Thymus (tissue), 11 donors: ENCODE measurements around the gene VASN. TPM values are rescaled to one million over a fixed set of nuclear protein-coding genes. Genes with fewer than 3 reads are reported as not detected.

Experiments used
- DNase-seq, 9 donors: peaks; one replicate each; pipeline ENCODE4 v3.0.0-alpha.2; 2013; ENCODE audit warnings: low spot score in 9 of 9, low read depth in 6 of 9, missing footprints in 1 of 9
- H3K27ac ChIP-seq, 2 donors: one replicate each; pipeline ENCODE4 v1.5.1; 2013; ENCODE audit warnings: control low read depth in 1 of 2, low read depth in 1 of 2, low read length in 1 of 2, mild to moderate bottlenecking in 1 of 2, moderate library complexity in 1 of 2
- H3K27me3 ChIP-seq, 2 donors: one replicate each; pipeline ENCODE4 v1.5.1; 2013; ENCODE audit warnings: low read length in 1 of 2; ENCODE audit not compliant: control insufficient read depth in 2 of 2, insufficient read depth in 1 of 2
- H3K36me3 ChIP-seq, 2 donors: one replicate each; pipeline ENCODE4 v1.5.1; 2013; ENCODE audit warnings: low read length in 1 of 2, mild to moderate bottlenecking in 1 of 2, moderate library complexity in 1 of 2; ENCODE audit not compliant: control insufficient read depth in 2 of 2, insufficient read depth in 2 of 2
- H3K4me1 ChIP-seq, 2 donors: one replicate each; pipeline ENCODE4 v1.5.1; 2013; ENCODE audit warnings: low read length in 2 of 2; ENCODE audit not compliant: control insufficient read depth in 2 of 2, insufficient read depth in 2 of 2
- H3K4me3 ChIP-seq, 2 donors: one replicate each; pipeline ENCODE4 v1.5.1; 2013; ENCODE audit warnings: low read length in 2 of 2, control low read depth in 1 of 2, mild to moderate bottlenecking in 1 of 2
- H3K9me3 ChIP-seq, 2 donors: one replicate each; pipeline ENCODE4 v1.5.1; 2013; ENCODE audit warnings: low read length in 1 of 2, mild to moderate bottlenecking in 1 of 2; ENCODE audit not compliant: control insufficient read depth in 2 of 2, insufficient read depth in 1 of 2
- WGBS: extraction: QIAGEN DNeasy Blood & Tissue Kit; methylation state at CpG from one replicate; pipeline ENCODE4 v1.1.7; 2013; 5-methylcytosine and 5-hydroxymethylcytosine counted together
- polyA plus RNA-seq: library from polyadenylated mRNA; stranded (reverse); fragments of 200-250 nt; gene quantifications from one replicate; pipeline ENCODE4 v1.2.3, GENCODE V29; 2013
- total RNA-seq: library from RNA; stranded (reverse); fragments of 120-200 nt; gene quantifications from one replicate; pipeline ENCODE4 v1.2.4, GENCODE V29; 2013
- donor health status: healthy.

VASN gene
- total and polyA plus RNA-seq, 2 donors = 1.2 to 3.6 TPM

DNA sequence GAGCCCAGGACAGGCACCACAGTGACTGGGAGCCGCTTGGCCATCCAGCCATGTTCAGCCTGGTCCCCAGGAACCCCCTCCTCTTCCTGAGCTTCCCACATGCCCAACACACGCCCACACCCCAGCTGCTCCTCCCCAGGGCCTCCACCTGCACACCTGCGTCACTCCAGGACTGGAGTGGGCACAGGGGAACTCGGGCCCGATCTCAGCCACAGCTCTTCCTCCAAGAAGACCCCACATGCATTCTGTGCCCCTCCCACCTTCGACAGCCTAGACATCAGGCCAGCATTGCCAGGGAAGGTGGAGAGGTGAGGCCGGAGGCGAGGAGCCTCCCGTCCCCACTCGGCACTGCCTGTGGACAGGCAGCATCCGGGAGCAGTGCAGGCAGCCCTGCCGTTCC lies 6.0 kb upstream of the VASN start:
- 97% methylated on average over 12 of the region's 12 CpGs for WGBS
- Histone ChIP-seq H3K9me3 (peaks cover 0 to 2% of the 10 kb centered on the region in 2 donors), H3K27ac (no peak overlapping the region), H3K4me1 (peaks cover 0 to 7% of the 10 kb centered on the region in 2 donors), H3K36me3 (peaks cover 29 to 41% of the 10 kb centered on the region in 2 donors), H3K4me3 (no peak overlapping the region), H3K27me3 (no peaks in the 10 kb centered on the region)
- no peak for DNase-seq

DNA sequence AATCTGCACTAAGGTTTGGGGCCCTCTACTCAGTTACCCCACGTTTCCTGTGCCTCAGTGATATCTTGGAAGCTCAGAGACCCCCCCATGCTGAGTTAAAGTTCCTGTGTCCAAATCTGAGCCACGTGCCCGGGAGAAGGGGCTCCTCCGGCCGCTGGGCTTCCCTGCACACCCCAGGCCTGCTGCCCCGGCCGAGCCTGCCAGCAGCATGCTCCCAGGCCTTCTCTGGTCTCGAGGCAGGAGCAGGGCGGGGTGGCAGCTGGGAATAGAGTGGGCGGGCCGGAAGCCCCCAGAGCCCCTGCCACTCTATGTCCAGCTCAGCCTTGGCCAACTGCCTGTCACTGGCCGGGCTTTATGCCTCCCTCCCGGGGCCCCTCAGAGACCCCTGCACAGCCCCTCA lies 5.6 kb upstream of the VASN start:
- Histone ChIP-seq H3K27me3 (no peaks in the 10 kb centered on the region), H3K36me3 (peaks cover 27 to 37% of the 10 kb centered on the region in 2 donors), H3K4me1 (peaks cover 0 to 11% of the 10 kb centered on the region in 2 donors), H3K4me3 (no peak overlapping the region), H3K9me3 (peaks cover 0 to 1% of the 10 kb centered on the region in 2 donors), H3K27ac (no peak overlapping the region)
- 98% methylated on average over 13 of the region's 13 CpGs for WGBS
- no peak for DNase-seq

DNA sequence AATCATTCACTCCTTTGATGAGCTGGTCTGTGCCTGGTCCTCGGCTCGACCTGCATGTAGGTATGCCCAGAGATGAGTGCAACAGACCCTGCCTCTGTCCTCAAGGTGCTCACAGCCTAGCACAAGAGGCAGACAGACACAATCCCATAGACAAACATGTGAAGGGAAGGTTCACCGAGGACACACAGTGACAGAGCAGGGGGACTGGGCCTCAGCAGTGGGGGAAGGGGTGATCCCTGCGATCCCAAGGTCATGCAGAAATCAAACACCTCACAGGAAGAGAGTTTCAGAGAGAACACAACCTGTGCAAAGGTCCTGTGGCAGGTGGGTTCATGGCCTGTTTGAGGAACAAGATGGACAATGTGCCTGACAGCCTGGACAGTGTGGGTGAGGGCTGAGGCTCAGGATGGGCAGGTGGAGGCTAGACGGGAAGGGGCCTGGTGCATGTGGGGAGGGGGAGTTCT lies 4.2 kb upstream of the VASN start:
- Histone ChIP-seq H3K36me3 (peaks cover 16 to 24% of the 10 kb centered on the region in 2 donors), H3K4me1 (peaks cover 9 to 21% of the 10 kb centered on the region in 2 donors), H3K9me3 (no peaks in the 10 kb centered on the region), H3K27ac (no peak overlapping the region), H3K4me3 (no peak overlapping the region), H3K27me3 (peaks cover 4 to 9% of the 10 kb centered on the region in 2 donors)
- no peak for DNase-seq
- WGBS = 99% methylated on average over 5 of the region's 5 CpGs

DNA sequence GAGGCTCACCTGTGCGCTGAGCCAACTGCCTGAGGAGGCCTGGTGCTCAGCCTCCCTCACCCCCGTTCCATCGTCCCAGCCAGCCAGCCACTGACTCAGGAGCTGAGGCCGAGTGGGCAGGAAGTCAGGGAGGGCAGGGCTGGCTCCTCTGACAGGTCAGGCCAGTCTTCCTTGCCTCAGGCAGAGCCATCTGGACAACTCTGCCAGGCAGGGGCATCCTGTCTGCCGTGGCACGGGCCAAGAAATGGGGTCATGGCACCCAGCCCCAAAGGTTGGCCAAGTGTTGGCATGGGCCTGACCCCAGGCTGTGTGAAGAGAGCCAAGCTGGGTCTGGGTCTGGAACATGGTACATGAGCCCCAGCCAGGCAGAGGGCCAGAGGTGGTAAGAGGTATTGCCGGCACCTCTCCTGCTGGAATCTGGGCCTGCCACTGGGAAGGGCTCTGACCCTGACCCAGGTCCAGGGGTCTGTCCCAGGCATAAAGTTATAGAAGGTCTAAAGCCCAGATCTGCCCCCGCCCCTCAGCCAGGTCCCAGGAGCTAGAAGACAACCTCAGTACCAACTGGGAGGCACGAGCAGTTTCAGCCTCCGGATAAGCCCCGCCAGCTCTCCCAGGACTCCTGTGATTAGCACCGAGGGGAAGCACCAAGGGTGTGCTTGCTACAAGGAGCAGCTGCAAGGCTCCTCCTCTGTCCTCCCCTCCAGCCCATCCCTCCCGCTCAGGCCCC lies 2.5 kb upstream of the VASN start:
- no peak for DNase-seq
- peaks cover 7 to 16% of the 10 kb centered on the region in 2 donors for H3K36me3 ChIP-seq
- peaks cover 10 to 19% of the 10 kb centered on the region in 2 donors for H3K27me3 ChIP-seq
- H3K4me1 ChIP-seq = peaks cover 10 to 26% of the 10 kb centered on the region in 2 donors
- no peaks in the 10 kb centered on the region for H3K9me3 ChIP-seq
- H3K27ac ChIP-seq = no peak overlapping the region
- WGBS = 95% methylated on average over 13 of the region's 13 CpGs
- H3K4me3 ChIP-seq = no peak overlapping the region

DNA sequence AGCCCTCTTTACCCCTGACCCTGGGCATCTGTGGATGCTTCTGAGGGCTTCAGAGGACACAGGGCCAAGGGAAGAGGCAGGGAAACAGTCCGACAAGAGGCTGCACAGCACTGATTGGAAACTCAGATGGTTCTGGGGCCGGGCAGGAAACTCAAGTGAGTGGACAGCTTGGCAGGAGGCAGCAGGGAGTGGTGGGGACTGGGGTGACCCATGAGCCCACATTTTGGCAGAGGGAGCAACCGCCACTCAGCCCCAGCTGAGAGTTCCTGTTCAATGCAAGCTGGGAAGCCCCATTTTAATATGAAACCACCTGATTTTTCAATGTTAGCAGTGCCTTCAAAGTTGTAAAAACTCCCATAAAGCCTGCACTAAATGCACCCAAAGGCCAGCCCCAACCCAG lies 1.5 kb upstream of the VASN start:
- H3K4me1 ChIP-seq = peaks cover 10 to 26% of the 10 kb centered on the region in 2 donors

DNA sequence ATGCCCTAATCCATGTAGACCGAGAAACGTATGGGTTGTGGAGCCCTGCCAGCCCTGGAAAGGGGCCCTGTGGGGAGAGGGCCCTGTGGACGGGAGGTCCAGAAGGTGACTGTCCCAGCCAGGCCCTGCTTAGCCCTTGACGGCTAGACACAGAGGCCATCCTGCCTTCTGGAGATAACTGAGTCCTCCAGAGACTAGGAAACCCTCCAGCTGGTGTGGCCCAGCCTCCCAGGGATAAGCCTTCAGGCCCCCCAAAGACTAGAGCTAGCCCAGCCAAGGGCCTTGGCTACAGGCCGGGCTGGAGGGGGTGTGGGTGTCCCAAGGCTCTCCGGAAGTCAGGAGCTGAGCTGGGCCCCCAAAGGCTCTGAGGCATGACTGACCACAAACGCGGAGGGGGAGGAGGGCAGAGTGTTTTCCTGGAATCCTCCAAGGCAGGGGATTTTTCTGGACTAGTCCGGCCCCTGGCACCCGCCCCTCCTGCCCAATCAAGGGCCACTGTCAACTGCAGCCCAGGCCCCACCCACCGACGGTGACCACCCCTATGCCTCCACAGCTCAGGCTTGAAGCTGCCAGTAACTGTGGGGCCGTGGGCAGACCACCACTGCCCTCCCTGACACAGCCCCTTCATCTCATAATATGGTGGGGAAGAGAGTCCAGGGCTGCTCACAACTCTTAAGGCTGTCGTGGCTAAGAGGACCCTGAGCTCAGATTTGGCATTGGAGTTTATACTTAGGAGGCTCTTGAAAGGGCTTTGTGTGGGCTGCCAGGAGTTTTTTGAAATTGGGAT lies 885 bp upstream of the VASN start:
- Histone ChIP-seq H3K27ac (peak overlapping the region; percentile 9 to 74), H3K4me1 (peaks cover 10 to 26% of the 10 kb centered on the region in 2 donors), H3K4me3 (no peak overlapping the region), H3K27me3 (peaks cover 10 to 19% of the 10 kb centered on the region in 2 donors), H3K36me3 (peaks cover 1 to 2% of the 10 kb centered on the region in 2 donors), H3K9me3 (no peaks in the 10 kb centered on the region)
- WGBS = 89% methylated on average over 14 of the region's 14 CpGs
- no peak for DNase-seq

More for the DNA sequence above, 1.5 kb upstream of the VASN start:
- H3K27ac ChIP-seq = peak overlapping the region in 1 of 2 donors; percentile 74
- peaks cover 10 to 19% of the 10 kb centered on the region in 2 donors for H3K27me3 ChIP-seq
- DNase-seq = no peak
- H3K36me3 ChIP-seq = peaks cover 2 to 6% of the 10 kb centered on the region in 2 donors
- no peak overlapping the region for H3K4me3 ChIP-seq
- H3K9me3 ChIP-seq = no peaks in the 10 kb centered on the region
- 93% methylated on average over 3 of the region's 3 CpGs for WGBS

DNA sequence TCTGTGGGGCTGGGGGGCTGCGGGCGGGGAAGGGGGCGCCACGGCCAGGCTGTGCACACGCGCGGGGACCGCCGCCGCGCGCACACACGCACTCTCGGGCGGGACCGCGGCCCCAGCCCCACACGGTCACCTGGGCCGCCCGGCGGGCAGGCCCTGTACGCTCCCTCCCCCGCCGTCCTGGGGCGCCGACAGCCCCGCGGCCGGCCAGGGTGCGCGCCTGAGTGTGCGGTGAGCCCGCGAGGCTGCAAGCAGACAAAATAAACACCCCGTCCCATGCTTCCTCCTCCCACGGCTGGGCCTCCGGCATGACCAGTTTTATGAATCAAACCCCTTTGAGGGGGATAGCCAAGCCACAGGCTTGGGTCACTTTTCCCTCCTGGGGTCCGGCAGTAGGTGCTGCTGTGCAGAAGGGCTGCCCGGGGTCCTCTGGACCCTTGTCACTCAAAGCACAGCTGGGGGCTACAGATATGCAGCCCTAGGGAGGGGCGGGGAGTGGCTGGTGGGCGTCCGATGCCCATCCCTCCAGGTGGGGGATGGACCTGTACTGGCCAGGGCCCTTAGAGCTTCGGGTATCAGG lies 441 bp downstream of the VASN start:
- no peak for DNase-seq
- H3K9me3 ChIP-seq = no peaks in the 10 kb centered on the region
- H3K27ac ChIP-seq = no peak overlapping the region
- WGBS = 12% methylated on average over 43 of the region's 43 CpGs
- peaks cover 0 to 4% of the 10 kb centered on the region in 2 donors for H3K36me3 ChIP-seq
- peaks cover 10 to 19% of the 10 kb centered on the region in 2 donors for H3K27me3 ChIP-seq
- H3K4me3 ChIP-seq = peak overlapping the region; percentile 33 to 57
- H3K4me1 ChIP-seq = peaks cover 10 to 29% of the 10 kb centered on the region in 2 donors

DNA sequence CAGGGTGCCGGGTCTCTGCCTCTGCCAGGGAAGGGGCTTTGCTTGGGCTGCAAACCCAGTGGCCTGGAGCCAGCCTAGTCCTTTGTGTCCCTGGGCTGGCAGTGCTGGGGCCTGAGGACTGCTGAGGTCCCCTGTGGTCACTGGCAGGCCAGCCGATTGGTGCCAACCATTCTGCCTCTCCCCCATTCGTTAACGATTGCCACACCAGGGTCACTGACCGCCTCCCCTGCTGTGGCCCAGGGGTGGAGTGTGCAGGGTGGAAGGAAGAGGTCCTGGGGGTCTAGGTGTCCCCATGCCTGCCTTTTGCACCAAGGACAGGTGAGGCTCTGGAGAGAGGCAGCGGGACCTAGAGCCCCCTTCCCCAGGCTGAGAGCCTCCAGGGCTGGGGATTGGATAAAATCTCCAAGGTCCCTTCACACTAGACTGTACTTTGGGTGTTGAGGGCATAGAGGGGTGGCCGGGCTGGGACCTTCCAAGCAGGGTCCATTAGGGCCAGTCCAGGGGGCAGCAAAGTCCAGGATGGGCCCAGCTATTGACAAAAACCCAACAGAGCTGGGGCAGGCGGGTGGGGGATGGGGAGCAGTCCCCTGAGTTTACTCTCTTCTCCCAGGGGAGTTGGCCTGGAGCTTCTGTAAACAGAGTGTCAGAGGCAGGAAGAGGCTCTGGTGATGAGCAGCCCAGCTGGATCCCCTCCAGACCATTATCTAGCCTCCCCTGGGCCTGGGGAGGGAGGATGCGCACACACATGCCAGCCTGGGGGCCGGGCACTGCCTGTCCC lies 1.1 kb downstream of the VASN start:
- Histone ChIP-seq H3K4me1 (peaks cover 10 to 29% of the 10 kb centered on the region in 2 donors), H3K27me3 (peaks cover 10 to 19% of the 10 kb centered on the region in 2 donors), H3K4me3 (peak overlapping the region; percentile 33 to 57), H3K27ac (no peak overlapping the region), H3K9me3 (no peaks in the 10 kb centered on the region), H3K36me3 (peaks cover 0 to 4% of the 10 kb centered on the region in 2 donors)
- no peak for DNase-seq
- WGBS = 94% methylated on average over 10 of the region's 10 CpGs
